K562 (cell line): ENCODE data around the gene ZNRF1.

ENCODE experiments used
- BHLHE40 ChIP-seq: IDR thresholded peaks from 2 replicates; pipeline ENCODE4 v1.6.1; 2011; ENCODE audit warnings: low read length, improper control_type of control experiment
- ETV1 ChIP-seq: fragments of 450-650 bp; conservative IDR thresholded peaks from 2 replicates; pipeline ENCODE4 v1.6.1; 2016; ENCODE audit warnings: missing genetic modification characterization, control low read depth, low read depth, missing compliant biosample characterization
- FOS ChIP-seq: IDR thresholded peaks from 3 replicates; pipeline ENCODE4 v1.6.1; 2011; ENCODE audit not compliant: insufficient read length; ENCODE audit errors: extremely low read depth
- GTF2F1 ChIP-seq: IDR thresholded peaks from 2 replicates; pipeline ENCODE4 v1.6.1; 2011; ENCODE audit warnings: low read depth, low read length, improper control_type of control experiment
- MTF1 ChIP-seq: fragments of 250-450 bp; sonication (Bioruptor Pico); IDR thresholded peaks from 2 replicates; pipeline ENCODE4 v1.9.0; 2021; ENCODE audit warnings: moderate library complexity, mild to moderate bottlenecking, inconsistent platforms, borderline replicate concordance
- TRIM24 ChIP-seq, 2 experiments: fragments of 450-650 bp; IDR thresholded peaks; 2 replicates each; pipeline ENCODE4 v1.6.1; 2016
- ZNF436 ChIP-seq: fragments of 250-450, 450-650 bp; sonication (Bioruptor Pico); formaldehyde crosslinking; IDR thresholded peaks from 2 replicates; pipeline ENCODE4 v1.7.0; 2020; ENCODE audit warnings: mild to moderate bottlenecking
- TF ChIP-seq, protein P1 (sequence below), 2 experiments: fragments of 150-350 bp in 1 of 2; IDR thresholded peaks; 2 replicates each; pipeline ENCODE4 v1.6.1; 2012 to 2016; ENCODE audit warnings: low read depth in 2 of 2, low read length in 2 of 2, mild to moderate bottlenecking in 1 of 2, moderate library complexity in 1 of 2
- TF ChIP-seq, protein P2 (sequence below): fragments of 250-450 bp; sonication (Bioruptor Pico); IDR thresholded peaks from 2 replicates; pipeline ENCODE4 v1.8.0; 2021; ENCODE audit warnings: moderate library complexity, mild to moderate bottlenecking, inconsistent platforms

DNA sequence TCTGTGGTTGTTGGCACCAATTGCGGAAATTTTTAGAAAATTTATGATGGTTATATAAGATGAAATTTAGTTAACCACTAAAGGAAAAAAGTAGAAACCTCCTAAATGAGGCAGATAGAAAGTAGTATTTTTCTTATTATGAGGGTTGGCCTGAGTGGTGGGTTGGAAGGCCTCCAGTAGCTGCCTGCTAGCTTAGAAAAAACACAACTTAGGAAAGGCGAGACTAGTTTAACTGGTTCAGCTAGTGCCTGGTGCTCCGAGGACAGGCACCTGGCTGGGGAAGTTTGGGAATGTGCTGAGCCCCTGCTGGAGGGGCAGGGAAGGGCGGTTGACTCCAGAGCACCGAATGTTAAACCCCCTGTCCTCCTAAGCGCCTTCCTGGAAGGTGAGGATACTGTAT, 97.8 kb downstream of the ZNRF1 start:
- TF ChIP-seq MTF1 (CRISPR knock-in tag) (no peak), TRIM24 (IDR thresholded peaks at IDR 0.05) (no peak), ZNF436 (CRISPR knock-in tag) (no peak), BHLHE40 (no peak), ETV1 (no peak), GTF2F1 (no peak), FOS (no peak)
- TF ChIP-seq, protein P1, sequence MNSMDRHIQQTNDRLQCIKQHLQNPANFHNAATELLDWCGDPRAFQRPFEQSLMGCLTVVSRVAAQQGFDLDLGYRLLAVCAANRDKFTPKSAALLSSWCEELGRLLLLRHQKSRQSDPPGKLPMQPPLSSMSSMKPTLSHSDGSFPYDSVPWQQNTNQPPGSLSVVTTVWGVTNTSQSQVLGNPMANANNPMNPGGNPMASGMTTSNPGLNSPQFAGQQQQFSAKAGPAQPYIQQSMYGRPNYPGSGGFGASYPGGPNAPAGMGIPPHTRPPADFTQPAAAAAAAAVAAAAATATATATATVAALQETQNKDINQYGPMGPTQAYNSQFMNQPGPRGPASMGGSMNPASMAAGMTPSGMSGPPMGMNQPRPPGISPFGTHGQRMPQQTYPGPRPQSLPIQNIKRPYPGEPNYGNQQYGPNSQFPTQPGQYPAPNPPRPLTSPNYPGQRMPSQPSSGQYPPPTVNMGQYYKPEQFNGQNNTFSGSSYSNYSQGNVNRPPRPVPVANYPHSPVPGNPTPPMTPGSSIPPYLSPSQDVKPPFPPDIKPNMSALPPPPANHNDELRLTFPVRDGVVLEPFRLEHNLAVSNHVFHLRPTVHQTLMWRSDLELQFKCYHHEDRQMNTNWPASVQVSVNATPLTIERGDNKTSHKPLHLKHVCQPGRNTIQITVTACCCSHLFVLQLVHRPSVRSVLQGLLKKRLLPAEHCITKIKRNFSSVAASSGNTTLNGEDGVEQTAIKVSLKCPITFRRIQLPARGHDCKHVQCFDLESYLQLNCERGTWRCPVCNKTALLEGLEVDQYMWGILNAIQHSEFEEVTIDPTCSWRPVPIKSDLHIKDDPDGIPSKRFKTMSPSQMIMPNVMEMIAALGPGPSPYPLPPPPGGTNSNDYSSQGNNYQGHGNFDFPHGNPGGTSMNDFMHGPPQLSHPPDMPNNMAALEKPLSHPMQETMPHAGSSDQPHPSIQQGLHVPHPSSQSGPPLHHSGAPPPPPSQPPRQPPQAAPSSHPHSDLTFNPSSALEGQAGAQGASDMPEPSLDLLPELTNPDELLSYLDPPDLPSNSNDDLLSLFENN (IDR thresholded peaks at IDR 0.05; ENCODE audit: low read depth in 2 of 2, low read length in 2 of 2) = no peak
- TF ChIP-seq, protein P2, sequence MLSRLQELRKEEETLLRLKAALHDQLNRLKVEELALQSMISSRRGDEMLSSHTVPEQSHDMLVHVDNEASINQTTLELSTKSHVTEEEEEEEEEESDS (CRISPR knock-in tag) = no peak
